Epithelial cell of alveolus of lung (primary cell): ENCODE data around the gene SLC17A7. TPM values are rescaled to one million over a fixed set of nuclear protein-coding genes. Genes with fewer than 3 reads are reported as not detected.

Source experiments
- total RNA-seq: library from RNA; depleted of rRNA; stranded (reverse); fragments of >200 nt; gene quantifications from 2 replicates; pipeline ENCODE4 v1.2.1, GENCODE V29; 2015

The SLC17A7 gene
- total RNA-seq: not detected in 2 replicates

GRCh38 chr19:49441210-49441959 lies at the start of gene SLC17A7:
Gene SLC17A7 (minus strand): TSS chr19:49441527. CDS start chr19:49441379, 148 bp downstream.

GRCh38 chr19:49487277-49488045 lies 46.1 kb upstream of the SLC17A7 start, which contains the start of gene RPL13A:
Gene RPL13A (plus strand): TSS chr19:49487608. CDS start chr19:49487630, 22 bp downstream.

DNA sequence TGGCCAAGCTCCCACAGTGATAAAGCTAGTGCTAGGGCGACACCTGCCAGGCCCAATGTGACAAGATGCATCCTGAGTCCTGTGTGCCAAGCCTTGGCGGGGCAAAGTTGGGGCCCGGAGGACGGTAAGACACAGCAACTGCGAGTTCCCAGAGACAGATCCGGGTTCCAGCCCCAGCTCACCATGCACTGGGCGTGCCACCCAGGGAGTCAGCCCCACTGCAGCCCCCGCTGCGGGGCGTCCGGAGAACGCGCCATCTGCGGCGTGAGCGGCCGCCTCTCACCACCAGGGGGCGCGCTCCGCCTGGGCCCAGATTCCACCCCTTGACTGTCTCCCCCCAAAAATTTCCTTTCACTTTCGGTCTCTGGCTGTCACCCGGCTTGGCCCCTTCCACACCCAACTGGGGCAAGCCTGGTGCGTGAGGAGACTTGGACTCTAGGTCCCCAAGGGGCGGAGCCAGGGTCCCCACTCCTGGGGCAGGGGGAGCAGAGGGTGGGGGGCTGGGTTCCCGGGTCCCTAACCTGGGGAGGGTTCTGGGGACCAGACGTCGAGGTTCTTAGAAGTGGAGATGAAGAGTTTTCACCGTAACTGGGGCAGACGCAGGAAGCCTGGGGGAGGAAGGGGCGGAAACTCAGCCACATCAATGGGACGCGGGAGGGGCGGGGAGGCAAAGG lies 32.7 kb upstream of the SLC17A7 start, which contains the start of gene FLT3LG:
TSS of gene FLT3LG (plus strand) at position 348 of the 674 bp plus-strand sequence. CDS start 425 bp downstream, outside the sequence.

DNA sequence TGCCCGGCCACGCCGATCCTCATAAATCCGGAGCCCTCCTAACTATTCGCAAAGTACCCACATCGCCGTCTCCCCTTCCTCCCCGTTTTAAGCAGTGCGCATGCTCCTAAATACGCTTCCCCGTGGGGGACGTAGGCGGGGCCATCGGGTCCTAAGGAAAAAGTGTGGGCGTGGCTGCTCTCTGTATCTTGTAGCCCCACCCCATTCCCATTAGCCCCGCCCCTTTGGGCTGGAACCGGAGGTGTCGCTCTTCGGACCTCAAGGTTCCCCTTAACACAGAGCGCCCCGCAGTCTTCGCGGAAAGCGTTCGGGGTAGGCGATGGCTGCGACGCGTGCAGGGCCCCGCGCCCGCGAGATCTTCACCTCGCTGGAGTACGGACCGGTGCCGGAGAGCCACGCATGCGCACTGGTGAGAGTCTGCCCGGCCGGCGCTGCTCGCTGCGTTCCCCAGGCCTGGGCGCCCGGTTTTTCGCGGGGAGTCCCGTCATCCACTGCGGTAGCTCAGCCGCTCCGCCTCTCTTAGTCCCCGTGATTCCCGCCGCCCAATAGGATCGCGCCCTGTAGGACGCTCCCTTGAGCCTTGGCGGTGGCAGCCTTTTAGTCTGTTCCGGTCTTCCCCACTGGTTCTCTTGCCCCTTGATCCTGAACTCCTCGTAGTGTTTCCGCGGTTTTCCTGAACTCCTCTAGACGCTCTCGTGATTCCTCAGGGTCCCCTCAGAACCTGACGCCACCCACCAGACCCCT lies 11.9 kb upstream of the SLC17A7 start, which contains the start of gene ALDH16A1:
TSS of gene ALDH16A1 (plus strand) at position 213 of the 744 bp plus-strand sequence. CDS start at position 320, 107 bp downstream.

DNA sequence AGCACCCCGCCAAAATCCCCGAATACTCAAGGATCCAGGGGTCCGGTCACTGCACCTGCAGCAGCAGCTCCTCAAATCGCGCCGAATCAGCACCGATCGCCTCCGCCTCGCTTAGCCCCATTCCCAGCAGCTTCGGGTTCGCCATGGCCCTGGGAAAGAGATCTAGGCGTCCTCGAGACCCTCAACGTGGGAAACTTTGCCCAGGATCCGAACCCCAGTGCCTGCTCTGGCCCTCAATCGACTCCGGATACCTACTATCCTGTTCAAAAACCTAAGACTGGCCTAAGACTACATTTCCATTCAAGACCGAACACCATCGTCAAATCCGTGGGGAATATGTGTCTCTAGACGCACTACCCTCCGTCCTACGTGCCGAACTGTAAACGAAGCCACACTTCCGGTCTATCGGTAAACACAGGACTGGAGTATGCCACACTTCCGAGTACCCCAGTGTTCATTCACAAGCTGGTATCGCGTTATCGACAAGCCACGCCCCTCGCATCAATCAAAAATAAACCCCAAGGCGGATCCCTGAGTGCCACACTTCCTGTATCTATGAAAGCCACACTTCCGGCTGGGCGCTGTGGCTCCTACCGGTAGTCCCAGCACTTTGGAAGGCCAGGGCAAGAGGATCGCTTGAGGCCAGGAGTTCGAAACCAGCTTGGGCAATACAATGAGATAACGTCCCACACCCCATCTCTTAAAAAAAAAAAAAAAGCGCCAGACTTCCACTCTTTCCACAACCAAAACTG lies 10.3 kb upstream of the SLC17A7 start, which contains the start of gene PIH1D1:
TSS of gene PIH1D1 (minus strand) at position 385 of the 752 bp plus-strand sequence. CDS start at position 145, 240 bp downstream.

DNA sequence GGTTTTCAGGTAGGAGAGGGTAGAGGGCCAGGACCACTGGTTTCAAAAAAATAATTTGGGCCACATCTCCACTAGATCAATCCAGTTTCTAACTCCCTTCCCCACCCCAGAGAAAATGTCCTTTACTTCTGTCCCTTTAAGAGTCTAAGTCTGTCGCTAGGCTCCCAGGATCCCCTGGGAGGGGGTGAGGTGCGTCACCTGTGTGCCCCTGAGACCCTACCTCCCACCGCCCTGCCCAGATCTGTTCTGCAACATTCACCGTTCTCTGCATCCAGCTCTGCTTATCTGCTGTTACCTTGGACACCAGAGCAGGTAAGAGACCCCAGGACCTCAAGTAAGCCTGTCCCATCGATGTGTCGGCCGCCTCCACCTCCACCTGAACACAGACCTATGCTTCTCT lies 16.1 kb downstream of the SLC17A7 start, which contains the start of gene GFY:
TSS of gene GFY (plus strand) at position 211 of the 400 bp plus-strand sequence. CDS start 1,043 bp downstream, outside the sequence.

GRCh38 chr19:49423071-49423984 lies 18.0 kb downstream of the SLC17A7 start, which contains the start of gene PTH2:
Gene PTH2 (minus strand): TSS chr19:49423441. CDS start chr19:49423339, 102 bp downstream.

DNA sequence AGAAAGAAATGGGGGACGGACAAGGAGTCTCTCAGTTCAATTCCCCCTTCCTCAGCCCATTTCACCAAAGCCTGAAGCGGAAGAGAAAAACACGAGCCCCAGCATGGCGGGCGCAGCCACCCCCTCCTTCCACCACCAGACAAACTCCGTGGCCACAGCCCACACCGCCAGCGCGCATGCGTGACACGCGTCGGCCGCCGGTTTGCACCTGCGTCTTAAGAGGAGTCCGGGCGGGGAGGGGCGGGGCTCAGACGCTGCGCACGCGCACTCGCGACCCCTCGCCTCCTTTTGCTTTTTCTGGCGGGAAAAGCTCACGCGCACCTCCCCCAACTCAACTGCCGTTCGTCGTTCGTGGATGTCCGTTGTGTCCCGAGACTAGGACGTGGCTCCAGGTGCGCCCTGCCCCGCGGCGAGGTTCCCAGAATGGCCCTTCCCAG lies 53.4 kb downstream of the SLC17A7 start, which contains the start of gene KASH5:
TSS of gene KASH5 (plus strand) at position 314 of the 437 bp plus-strand sequence. CDS start 2,635 bp downstream, outside the sequence.

Other genes with a start within 250 kb of the SLC17A7 start
- gene SLC6A16, start 116.3 kb downstream of the SLC17A7 start, total RNA-seq: 0.08 TPM in 1 of 2 replicates, not detected in the other
- not detected in 2 replicates for gene CD37, start 106.1 kb downstream of the SLC17A7 start, total RNA-seq
- 56.4 and 70.2 TPM in 2 replicates for gene TEAD2, start 79.1 kb downstream of the SLC17A7 start, total RNA-seq
- 1.2 and 2.1 TPM in 2 replicates for gene DKKL1, start 77.7 kb downstream of the SLC17A7 start, total RNA-seq
- gene KASH5, start 53.3 kb downstream of the SLC17A7 start, total RNA-seq: not detected in 2 replicates
- gene PTH2, start 18.1 kb downstream of the SLC17A7 start, total RNA-seq: not detected in 2 replicates
- not detected in 2 replicates for gene GFY, start 16.1 kb downstream of the SLC17A7 start, total RNA-seq
- gene PIH1D1, start 10.3 kb upstream of the SLC17A7 start, total RNA-seq: 88.8 and 114 TPM in 2 replicates
- gene ALDH16A1, start 11.7 kb upstream of the SLC17A7 start, total RNA-seq: 15.3 and 34.4 TPM in 2 replicates
- 3.5 and 4.8 TPM in 2 replicates for gene FLT3LG, start 32.7 kb upstream of the SLC17A7 start, total RNA-seq
- 3,720 and 4,767 TPM in 2 replicates for gene RPL13A, start 46.1 kb upstream of the SLC17A7 start, total RNA-seq
- 3,676 and 7,959 TPM in 2 replicates for gene RPS11, start 54.9 kb upstream of the SLC17A7 start, total RNA-seq
- 70.7 and 127 TPM in 2 replicates for gene FCGRT, start 71.1 kb upstream of the SLC17A7 start, total RNA-seq
- 108 and 253 TPM in 2 replicates for gene RCN3, start 86.5 kb upstream of the SLC17A7 start, total RNA-seq
- 80.7 and 83.4 TPM in 2 replicates for gene NOSIP, start 139.0 kb upstream of the SLC17A7 start, total RNA-seq
- 2.1 and 4.5 TPM in 2 replicates for gene PRRG2, start 139.8 kb upstream of the SLC17A7 start, total RNA-seq
- 7.4 and 16.8 TPM in 2 replicates for gene PRR12, start 149.7 kb upstream of the SLC17A7 start, total RNA-seq
- 64.0 and 122 TPM in 2 replicates for gene RRAS, start 198.6 kb upstream of the SLC17A7 start, total RNA-seq
- gene SCAF1, start 200.7 kb upstream of the SLC17A7 start, total RNA-seq: 29.5 and 39.8 TPM in 2 replicates
- 43.8 and 83.4 TPM in 2 replicates for gene IRF3, start 224.3 kb upstream of the SLC17A7 start, total RNA-seq
- 12.6 and 19.8 TPM in 2 replicates for gene BCL2L12, start 224.4 kb upstream of the SLC17A7 start, total RNA-seq
- 174 and 372 TPM in 2 replicates for gene PRMT1, start 235.7 kb upstream of the SLC17A7 start, total RNA-seq
- 1.7 and 2.9 TPM in 2 replicates for gene ADM5, start 248.1 kb upstream of the SLC17A7 start, total RNA-seq
- 15.8 and 50.0 TPM in 2 replicates for gene CPT1C, start 249.6 kb upstream of the SLC17A7 start, total RNA-seq